Neural cell (in vitro differentiated cells): ENCODE data around the gene C12orf75.
"Not testable (repeated sequence)": the region's sequence is repeated elsewhere in the genome, so short reads cannot be mapped to it uniquely, and the experiment has no call there.

Experiments used
- CTCF ChIP-seq: fragments of 450-650 bp; IDR thresholded peaks from 2 replicates; pipeline ENCODE4 v1.5.1; 2014; ENCODE audit warnings: antibody characterized with exemption, mild to moderate bottlenecking, moderate library complexity; ENCODE audit not compliant: poor library complexity, severe bottlenecking
- EP300 ChIP-seq: fragments of 450-650 bp; conservative IDR thresholded peaks from 2 replicates; pipeline ENCODE4 v1.6.1; 2014; ENCODE audit warnings: antibody characterized with exemption, mild to moderate bottlenecking, moderate library complexity; ENCODE audit not compliant: poor library complexity, severe bottlenecking
- POLR2AphosphoS5 ChIP-seq: IDR thresholded peaks from 2 replicates; pipeline ENCODE4 v1.6.1; 2012
- RAD21 ChIP-seq: fragments of 450-650 bp; conservative IDR thresholded peaks from 2 replicates; pipeline ENCODE4 v1.6.1; 2014; ENCODE audit warnings: antibody characterized with exemption, mild to moderate bottlenecking, moderate library complexity
- REST ChIP-seq: IDR thresholded peaks from 2 replicates; pipeline ENCODE4 v1.6.1; 2012; ENCODE audit warnings: borderline replicate concordance
- SMC3 ChIP-seq: fragments of 450-650 bp; conservative IDR thresholded peaks from 2 replicates; pipeline ENCODE4 v1.6.1; 2014; ENCODE audit warnings: antibody characterized with exemption, mild to moderate bottlenecking, moderate library complexity; ENCODE audit not compliant: poor library complexity
- TAF1 ChIP-seq: IDR thresholded peaks from 2 replicates; pipeline ENCODE4 v1.6.1; 2012; ENCODE audit warnings: low read depth

GRCh38 chr12:105302986-105303385, 27.5 kb upstream of the C12orf75 start:
- TF ChIP-seq CTCF, EP300, RAD21, POLR2AphosphoS5, REST, SMC3, TAF1: not testable (repeated sequence)
